GM13977 (cell line): Measurements from ENCODE around the gene SPEG.

Experiments
- DNase-seq: peaks from one replicate; pipeline ENCODE4 v3.0.0; 2012; ENCODE audit warnings: low spot score
- in situ Hi-C: fragments of 300-500 bp; cut with MboI; formaldehyde crosslinking; loops from one replicate; pipeline ENCODE4 v1.12.0; 2022; ENCODE audit warnings: low sequenced_read_pairs, low pct_unique_long_range_greater_than_20kb, mixed read lengths, inconsistent platforms; ENCODE audit not compliant: unreplicated experiment
- TF ChIP-seq, protein P1 (sequence below): IDR thresholded peaks from 2 replicates; pipeline ENCODE4 v1.5.1; 2012; ENCODE audit warnings: mild to moderate bottlenecking, control low read depth; ENCODE audit not compliant: insufficient read depth; ENCODE audit errors: extremely low read depth, missing control alignments

SPEG gene

DNA sequence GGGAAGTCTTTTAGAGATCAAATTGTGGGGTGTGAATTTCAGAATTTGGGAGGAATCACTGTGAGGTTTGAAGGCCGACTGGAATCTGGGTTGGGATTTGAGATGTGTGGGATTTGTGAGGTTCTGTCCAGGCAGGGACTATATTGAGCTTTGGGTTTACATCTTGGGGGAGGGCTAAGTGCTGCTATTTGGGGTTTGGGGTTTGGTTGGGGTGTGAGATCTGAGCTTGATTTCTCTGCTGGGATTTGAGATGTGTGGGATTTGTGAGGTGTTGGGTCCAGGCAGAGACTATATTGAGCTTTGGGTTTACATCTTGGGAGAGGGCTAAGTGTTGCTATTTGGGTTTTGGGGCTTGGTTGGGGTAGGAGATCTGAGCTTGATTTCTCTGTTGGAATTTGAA is 64.9 kb downstream of the SPEG start:
- TF ChIP-seq, protein P1, sequence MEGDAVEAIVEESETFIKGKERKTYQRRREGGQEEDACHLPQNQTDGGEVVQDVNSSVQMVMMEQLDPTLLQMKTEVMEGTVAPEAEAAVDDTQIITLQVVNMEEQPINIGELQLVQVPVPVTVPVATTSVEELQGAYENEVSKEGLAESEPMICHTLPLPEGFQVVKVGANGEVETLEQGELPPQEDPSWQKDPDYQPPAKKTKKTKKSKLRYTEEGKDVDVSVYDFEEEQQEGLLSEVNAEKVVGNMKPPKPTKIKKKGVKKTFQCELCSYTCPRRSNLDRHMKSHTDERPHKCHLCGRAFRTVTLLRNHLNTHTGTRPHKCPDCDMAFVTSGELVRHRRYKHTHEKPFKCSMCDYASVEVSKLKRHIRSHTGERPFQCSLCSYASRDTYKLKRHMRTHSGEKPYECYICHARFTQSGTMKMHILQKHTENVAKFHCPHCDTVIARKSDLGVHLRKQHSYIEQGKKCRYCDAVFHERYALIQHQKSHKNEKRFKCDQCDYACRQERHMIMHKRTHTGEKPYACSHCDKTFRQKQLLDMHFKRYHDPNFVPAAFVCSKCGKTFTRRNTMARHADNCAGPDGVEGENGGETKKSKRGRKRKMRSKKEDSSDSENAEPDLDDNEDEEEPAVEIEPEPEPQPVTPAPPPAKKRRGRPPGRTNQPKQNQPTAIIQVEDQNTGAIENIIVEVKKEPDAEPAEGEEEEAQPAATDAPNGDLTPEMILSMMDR, result no peak
- in situ Hi-C loops, result no loop called here
- no peak for DNase-seq

DNA sequence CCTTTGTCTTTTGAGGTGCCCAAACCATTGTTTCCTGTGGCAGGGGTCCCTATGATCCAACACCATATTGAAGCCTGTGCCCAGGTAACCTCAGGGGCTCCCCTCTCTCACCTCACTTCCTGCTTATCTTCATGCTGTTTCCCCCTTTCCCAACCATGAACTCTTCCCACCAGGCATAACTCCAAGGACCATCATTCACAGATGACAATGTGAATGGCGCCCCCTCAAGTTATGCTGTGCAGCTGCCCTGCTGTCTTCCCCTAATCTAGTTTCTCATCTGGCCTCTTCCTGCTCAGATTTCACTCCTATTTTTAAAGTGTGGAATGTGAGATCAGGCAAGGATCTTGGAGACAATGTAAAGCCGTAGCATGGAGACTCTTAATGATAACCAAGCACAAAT is 65.5 kb downstream of the SPEG start:
- in situ Hi-C loops, result no loop called here
- no peak for DNase-seq
- TF ChIP-seq, protein P1, result no peak

DNA sequence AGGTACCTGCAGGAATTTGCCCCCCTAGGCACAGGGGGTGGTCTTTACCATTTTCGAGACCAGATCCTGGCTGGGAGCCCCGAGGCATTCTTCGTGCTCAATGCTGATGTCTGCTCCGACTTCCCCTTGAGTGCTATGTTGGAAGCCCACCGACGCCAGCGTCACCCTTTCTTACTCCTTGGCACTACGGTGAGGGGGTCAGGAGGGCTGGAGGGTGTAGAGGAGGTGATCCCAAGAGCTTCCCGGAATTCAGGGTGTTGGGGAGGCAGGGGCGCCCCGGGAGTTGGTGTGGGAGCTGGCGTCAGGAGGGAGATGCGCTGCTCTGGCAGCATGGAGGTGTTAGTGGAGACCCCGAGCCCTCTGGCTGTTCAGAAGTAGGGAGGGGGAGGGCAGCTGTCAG is 67.2 kb downstream of the SPEG start:
- DNase-seq, result no peak
- TF ChIP-seq, protein P1, result no peak
- in situ Hi-C loops, result no loop called here

DNA sequence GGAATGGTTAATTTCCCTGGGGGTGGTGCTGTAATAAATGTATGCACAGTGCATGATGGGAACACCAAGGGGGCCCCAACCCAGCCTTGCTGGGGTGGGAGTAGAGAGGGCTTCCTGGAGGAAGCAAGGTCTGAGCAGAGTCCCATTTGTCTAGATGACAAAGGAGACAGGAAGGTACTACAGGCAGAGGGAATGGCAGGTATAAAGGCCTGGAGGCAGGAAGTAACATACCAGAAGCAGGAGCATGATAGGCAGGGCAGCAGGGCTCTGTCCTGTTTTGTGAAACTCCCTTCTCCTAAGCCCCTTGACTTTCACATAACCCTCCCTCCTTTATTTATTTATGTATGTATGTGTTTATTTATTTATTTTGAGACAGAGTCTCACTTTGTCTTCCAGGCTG is 68.0 kb downstream of the SPEG start:
- in situ Hi-C loops, result no loop called here
- TF ChIP-seq, protein P1, result no peak
- no peak for DNase-seq

DNA sequence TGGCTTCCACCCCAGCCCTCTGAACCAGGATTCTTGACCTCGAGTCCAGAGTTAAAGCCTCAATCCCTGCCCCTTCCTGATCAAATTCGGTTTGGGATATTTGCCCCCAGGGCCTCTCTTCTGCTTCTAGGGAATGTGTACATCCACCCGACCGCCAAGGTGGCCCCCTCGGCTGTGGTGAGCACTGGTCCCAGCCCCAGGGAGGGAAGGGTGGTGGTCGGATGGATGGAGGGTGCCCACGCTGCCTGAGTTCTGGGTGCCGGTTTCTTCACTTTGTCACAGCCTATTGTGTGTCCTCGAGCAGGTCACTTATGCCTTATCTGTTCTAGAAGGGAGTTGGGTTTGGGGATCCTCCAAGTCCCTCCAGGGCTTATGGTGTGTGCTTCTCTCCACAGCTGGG is 70.9 kb downstream of the SPEG start:
- DNase-seq, result no peak
- in situ Hi-C loops, result no loop called here
- TF ChIP-seq, protein P1, result no peak

DNA sequence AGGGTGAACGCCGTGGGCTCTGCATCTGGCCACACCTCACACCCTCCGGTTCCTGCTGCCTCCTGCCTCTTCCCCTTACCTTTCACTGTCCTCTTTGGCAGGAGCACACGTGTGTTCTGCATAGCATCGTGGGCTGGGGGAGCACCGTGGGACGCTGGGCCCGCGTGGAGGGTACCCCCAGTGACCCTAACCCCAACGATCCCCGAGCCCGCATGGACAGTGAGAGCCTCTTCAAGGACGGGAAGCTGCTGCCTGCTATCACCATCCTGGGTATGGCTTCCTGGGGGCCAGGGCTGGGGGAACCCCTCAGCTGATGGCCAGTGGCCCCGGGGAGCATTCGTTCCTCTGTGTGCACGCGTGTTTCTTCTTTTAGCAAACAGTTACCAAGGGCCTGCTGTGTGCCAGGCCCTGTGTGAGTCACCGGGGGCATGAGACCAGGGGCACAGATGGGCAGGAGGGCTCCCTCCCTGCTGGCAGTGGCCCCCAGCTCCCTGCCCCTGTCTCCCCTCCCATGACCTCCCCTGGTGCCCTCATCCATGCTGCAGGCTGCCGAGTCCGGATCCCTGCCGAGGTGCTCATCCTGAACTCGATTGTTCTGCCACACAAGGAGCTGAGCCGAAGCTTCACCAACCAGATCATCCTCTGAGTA is 71.6 kb downstream of the SPEG start:
- TF ChIP-seq, protein P1, result no peak
- in situ Hi-C loops, result no loop called here
- no peak for DNase-seq
